PFSK-1 (cell line): ENCODE measurements around the gene TUBB1.

ENCODE experiments used
- FOXP2 ChIP-seq: optimal IDR thresholded peaks from 2 replicates; pipeline ENCODE3; 2011; ENCODE audit warnings: borderline replicate concordance, control low read depth, inconsistent platforms; ENCODE audit not compliant: insufficient read depth; ENCODE audit errors: extremely low read length, extremely low read depth
- POLR2AphosphoS5 ChIP-seq: IDR thresholded peaks from 2 replicates; pipeline ENCODE4 v1.6.1; 2012; ENCODE audit warnings: low read depth, mild to moderate bottlenecking, control low read depth, low read length, moderate library complexity
- SIN3A ChIP-seq: IDR thresholded peaks from 2 replicates; pipeline ENCODE4 v1.6.1; 2012; ENCODE audit warnings: mild to moderate bottlenecking, low read length, moderate library complexity, borderline replicate concordance; ENCODE audit not compliant: insufficient read depth
- TAF1 ChIP-seq: IDR thresholded peaks from 2 replicates; pipeline ENCODE4 v1.6.1; 2012; ENCODE audit warnings: low read length, control low read depth, borderline replicate concordance; ENCODE audit not compliant: insufficient read depth
- TF ChIP-seq, protein P1 (sequence below), 2 experiments: IDR thresholded peaks; 2 replicates each; pipeline versions ENCODE4 v1.6.1 to v1.8.0; 2011 to 2012; ENCODE audit warnings: low read depth in 2 of 2, low read length in 2 of 2, control low read depth in 1 of 2, inconsistent platforms in 1 of 2, mild to moderate bottlenecking in 1 of 2, moderate library complexity in 1 of 2; ENCODE audit not compliant: insufficient read depth in 1 of 2

Gene TUBB1

DNA sequence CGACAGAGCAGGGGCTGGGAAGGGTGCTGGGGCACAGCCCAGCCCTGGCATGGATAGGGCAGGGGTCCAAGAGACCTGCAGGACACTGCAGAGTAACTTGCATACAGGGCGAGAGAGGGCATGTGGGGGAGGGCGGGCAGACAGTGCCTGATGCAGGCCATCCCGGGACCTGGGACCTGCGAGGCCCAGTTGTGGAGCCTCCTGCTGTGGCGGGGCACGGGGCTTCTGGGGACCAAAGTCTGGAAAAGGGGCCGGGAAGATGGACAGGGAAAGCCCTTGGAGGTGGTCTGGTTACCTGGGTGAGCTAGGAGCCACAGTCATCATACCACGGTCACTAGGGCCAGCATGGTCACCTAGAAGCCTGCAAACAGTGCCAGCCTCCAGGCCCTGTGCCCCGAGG is 412 bp upstream of the TUBB1 start:
- TF ChIP-seq, protein P1, sequence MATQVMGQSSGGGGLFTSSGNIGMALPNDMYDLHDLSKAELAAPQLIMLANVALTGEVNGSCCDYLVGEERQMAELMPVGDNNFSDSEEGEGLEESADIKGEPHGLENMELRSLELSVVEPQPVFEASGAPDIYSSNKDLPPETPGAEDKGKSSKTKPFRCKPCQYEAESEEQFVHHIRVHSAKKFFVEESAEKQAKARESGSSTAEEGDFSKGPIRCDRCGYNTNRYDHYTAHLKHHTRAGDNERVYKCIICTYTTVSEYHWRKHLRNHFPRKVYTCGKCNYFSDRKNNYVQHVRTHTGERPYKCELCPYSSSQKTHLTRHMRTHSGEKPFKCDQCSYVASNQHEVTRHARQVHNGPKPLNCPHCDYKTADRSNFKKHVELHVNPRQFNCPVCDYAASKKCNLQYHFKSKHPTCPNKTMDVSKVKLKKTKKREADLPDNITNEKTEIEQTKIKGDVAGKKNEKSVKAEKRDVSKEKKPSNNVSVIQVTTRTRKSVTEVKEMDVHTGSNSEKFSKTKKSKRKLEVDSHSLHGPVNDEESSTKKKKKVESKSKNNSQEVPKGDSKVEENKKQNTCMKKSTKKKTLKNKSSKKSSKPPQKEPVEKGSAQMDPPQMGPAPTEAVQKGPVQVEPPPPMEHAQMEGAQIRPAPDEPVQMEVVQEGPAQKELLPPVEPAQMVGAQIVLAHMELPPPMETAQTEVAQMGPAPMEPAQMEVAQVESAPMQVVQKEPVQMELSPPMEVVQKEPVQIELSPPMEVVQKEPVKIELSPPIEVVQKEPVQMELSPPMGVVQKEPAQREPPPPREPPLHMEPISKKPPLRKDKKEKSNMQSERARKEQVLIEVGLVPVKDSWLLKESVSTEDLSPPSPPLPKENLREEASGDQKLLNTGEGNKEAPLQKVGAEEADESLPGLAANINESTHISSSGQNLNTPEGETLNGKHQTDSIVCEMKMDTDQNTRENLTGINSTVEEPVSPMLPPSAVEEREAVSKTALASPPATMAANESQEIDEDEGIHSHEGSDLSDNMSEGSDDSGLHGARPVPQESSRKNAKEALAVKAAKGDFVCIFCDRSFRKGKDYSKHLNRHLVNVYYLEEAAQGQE (IDR thresholded peaks at IDR 0.05; ENCODE audit: insufficient read depth in 1 of 2, low read depth in 2 of 2, low read length in 2 of 2), result no peak
- TF ChIP-seq FOXP2, result no peak
- no peak for TF ChIP-seq TAF1
- TF ChIP-seq SIN3A, result no peak
- TF ChIP-seq POLR2AphosphoS5, result no peak

DNA sequence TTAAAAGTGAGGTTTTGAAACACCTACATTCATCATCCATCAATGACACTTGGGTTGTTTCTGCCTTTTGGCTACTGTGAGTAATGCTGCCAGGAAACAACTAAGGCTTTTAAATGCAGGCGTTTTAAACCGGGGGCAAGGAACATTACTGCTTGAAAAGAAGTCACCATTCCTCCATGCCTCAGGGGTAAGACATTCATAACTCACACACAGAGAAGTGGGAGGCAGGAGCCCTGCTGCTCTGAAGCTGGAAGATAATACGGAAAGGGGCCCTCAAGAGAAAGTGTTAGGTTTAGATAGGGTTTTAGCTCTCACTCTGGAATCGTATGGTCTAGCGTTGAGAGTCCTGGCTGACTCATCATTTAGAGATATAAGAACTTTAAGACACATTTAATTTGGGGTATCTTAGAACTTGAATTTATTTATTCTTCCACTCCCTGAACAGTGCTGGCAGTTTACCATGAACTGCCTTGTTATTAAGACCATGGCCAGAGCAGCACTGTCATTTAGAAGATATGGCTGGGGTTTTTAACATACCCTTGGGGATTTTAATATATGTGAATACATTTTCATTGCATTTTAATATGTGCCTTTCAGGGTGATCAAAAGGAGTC is 1.8 kb downstream of the TUBB1 start:
- TF ChIP-seq, protein P1 (IDR thresholded peaks at IDR 0.05; ENCODE audit: insufficient read depth in 1 of 2, low read depth in 2 of 2, low read length in 2 of 2), result no peak
- no peak for TF ChIP-seq POLR2AphosphoS5
- no peak for TF ChIP-seq FOXP2
- TF ChIP-seq SIN3A, result no peak
- TF ChIP-seq TAF1, result no peak

DNA sequence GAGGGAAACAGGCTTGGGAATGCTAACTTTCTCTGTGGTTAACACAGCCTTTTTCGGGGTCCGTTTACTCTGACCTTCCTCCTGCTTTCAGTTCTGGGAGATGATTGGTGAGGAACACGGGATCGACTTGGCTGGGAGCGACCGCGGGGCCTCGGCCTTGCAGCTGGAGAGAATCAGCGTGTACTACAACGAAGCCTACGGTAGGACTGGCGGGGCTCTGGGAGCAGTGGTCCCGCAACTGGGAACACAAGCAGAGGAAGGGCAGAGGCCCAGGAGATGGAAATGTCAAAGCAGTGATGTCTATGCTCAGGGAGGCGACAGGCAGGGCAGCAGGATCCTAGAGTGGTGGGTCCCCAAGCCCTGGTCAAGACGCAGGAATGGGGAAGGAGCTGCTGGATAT is 3.5 kb downstream of the TUBB1 start:
- TF ChIP-seq POLR2AphosphoS5 (no peak), SIN3A (no peak), TAF1 (no peak), FOXP2 (no peak)
- TF ChIP-seq, protein P1 (IDR thresholded peaks at IDR 0.05; ENCODE audit: insufficient read depth in 1 of 2, low read depth in 2 of 2, low read length in 2 of 2), result no peak

DNA sequence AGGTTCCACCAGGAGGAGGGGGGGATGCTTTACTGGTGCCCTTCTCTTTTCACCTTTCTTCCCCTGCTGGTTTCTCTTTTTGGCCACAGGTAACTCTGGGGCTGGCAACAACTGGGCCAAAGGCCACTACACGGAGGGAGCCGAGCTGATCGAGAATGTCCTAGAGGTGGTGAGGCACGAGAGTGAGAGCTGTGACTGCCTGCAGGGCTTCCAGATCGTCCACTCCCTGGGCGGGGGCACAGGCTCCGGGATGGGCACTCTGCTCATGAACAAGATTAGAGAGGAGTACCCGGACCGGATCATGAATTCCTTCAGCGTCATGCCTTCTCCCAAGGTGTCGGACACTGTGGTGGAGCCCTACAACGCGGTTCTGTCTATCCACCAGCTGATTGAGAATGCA is 4.4 kb downstream of the TUBB1 start:
- no peak for TF ChIP-seq POLR2AphosphoS5
- TF ChIP-seq TAF1, result no peak
- TF ChIP-seq, protein P1 (IDR thresholded peaks at IDR 0.05; ENCODE audit: insufficient read depth in 1 of 2, low read depth in 2 of 2, low read length in 2 of 2), result no peak
- no peak for TF ChIP-seq FOXP2
- TF ChIP-seq SIN3A, result no peak
